Measurements from ENCODE around the gene SCN7A. TPM values are rescaled to one million over a fixed set of nuclear protein-coding genes. Genes with fewer than 3 reads are reported as not detected.

Gene SCN7A
- total RNA-seq, 2 donors from 2014 or later: 0.18 to 0.29 TPM

- H3K4me3 Mint-ChIP-seq: no peak overlapping the region
- no peaks in the 10 kb centered on the region for H3K27me3 Mint-ChIP-seq (ENCODE audit: insufficient read depth)
- no peaks in the 10 kb centered on the region for H3K4me1 Mint-ChIP-seq
- H3K9ac ChIP-seq (ENCODE audit: extremely low read depth, low read length, poor library complexity, severe bottlenecking): no peak overlapping the region
- H3K27me3 ChIP-seq (ENCODE audit: control insufficient read depth, insufficient read depth, low read length, poor library complexity, severe bottlenecking): no peaks in the 10 kb centered on the region
- no peaks in the 10 kb centered on the region for H3K36me3 ChIP-seq (ENCODE audit: control insufficient read depth, insufficient read depth, low read length)
- WGBS, 2 experiments (ENCODE audit: insufficient coverage in 1 of 2, insufficient read length in 1 of 2): 86 to 91% methylated on average over 3 of the region's 3 CpGs
- H3K9me3 Mint-ChIP-seq: no peaks in the 10 kb centered on the region
- no peaks in the 10 kb centered on the region for H3K4me1 ChIP-seq (ENCODE audit: control insufficient read depth, insufficient read depth, low read length)
- H3K4me3 ChIP-seq (ENCODE audit: low read length): no peak overlapping the region
- H3K36me3 Mint-ChIP-seq (ENCODE audit: low read depth): no peaks in the 10 kb centered on the region
- DNase-seq: no peak
- H3K27ac Mint-ChIP-seq: no peak overlapping the region
- H3K27ac ChIP-seq (ENCODE audit: low read depth, low read length): no peak overlapping the region
- TF ChIP-seq CTCF (conservative IDR thresholded peaks at IDR 0.05): no peak
- no peaks in the 10 kb centered on the region for H3K9me3 ChIP-seq (ENCODE audit: control insufficient read depth, low read length)
Measured at GRCh38 chr2:166406374-166406773, 87.7 kb downstream of the SCN7A start.

DNA sequence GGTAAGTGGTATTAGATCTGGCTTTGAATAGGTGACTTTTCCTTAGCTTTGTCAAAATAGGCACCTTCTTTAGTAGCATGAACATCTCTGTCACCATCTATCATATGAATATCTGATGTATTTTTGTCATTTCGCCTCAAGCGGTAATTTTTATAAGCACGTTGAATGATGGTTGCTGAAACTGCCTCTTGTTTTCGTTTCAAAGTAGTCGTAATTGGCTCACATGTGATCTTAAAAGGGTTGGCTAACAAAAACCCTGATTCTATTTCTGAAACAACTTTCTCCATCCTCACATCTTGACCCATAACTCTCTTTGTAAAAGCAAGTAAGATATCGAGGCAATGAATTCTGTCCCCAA is 88.5 kb downstream of the SCN7A start:
- no peaks in the 10 kb centered on the region for H3K27me3 Mint-ChIP-seq (ENCODE audit: insufficient read depth)
- Histone ChIP-seq H3K27ac (ENCODE audit: low read depth, low read length) (no peak overlapping the region), H3K4me3 (ENCODE audit: low read length) (no peak overlapping the region), H3K36me3 (ENCODE audit: control insufficient read depth, insufficient read depth, low read length) (no peaks in the 10 kb centered on the region), H3K4me1 (ENCODE audit: control insufficient read depth, insufficient read depth, low read length) (no peaks in the 10 kb centered on the region), H3K27me3 (ENCODE audit: control insufficient read depth, insufficient read depth, low read length, poor library complexity, severe bottlenecking) (no peaks in the 10 kb centered on the region), H3K9me3 (ENCODE audit: control insufficient read depth, low read length) (no peaks in the 10 kb centered on the region), H3K9ac (ENCODE audit: extremely low read depth, low read length, poor library complexity, severe bottlenecking) (no peak overlapping the region)
- H3K4me3 Mint-ChIP-seq: no peak overlapping the region
- TF ChIP-seq CTCF (conservative IDR thresholded peaks at IDR 0.05): no peak
- H3K27ac Mint-ChIP-seq: no peak overlapping the region
- no peak for DNase-seq
- H3K4me1 Mint-ChIP-seq: no peaks in the 10 kb centered on the region
- no peaks in the 10 kb centered on the region for H3K36me3 Mint-ChIP-seq (ENCODE audit: low read depth)
- 90 to 100% methylated on average over 4 to 6 of the region's 6 CpGs for WGBS, 2 experiments (ENCODE audit: insufficient coverage in 1 of 2, insufficient read length in 1 of 2)
- H3K9me3 Mint-ChIP-seq: no peaks in the 10 kb centered on the region

- H3K4me3 ChIP-seq (ENCODE audit: low read length): no peak overlapping the region
- H3K9ac ChIP-seq (ENCODE audit: extremely low read depth, low read length, poor library complexity, severe bottlenecking): no peak overlapping the region
- H3K27me3 Mint-ChIP-seq (ENCODE audit: insufficient read depth): no peaks in the 10 kb centered on the region
- no peak overlapping the region for H3K27ac ChIP-seq (ENCODE audit: low read depth, low read length)
- H3K4me1 Mint-ChIP-seq: no peaks in the 10 kb centered on the region
- no peaks in the 10 kb centered on the region for H3K36me3 ChIP-seq (ENCODE audit: control insufficient read depth, insufficient read depth, low read length)
- H3K9me3 ChIP-seq (ENCODE audit: control insufficient read depth, low read length): no peaks in the 10 kb centered on the region
- TF ChIP-seq CTCF (conservative IDR thresholded peaks at IDR 0.05): no peak
- DNase-seq: no peak
- no peaks in the 10 kb centered on the region for H3K27me3 ChIP-seq (ENCODE audit: control insufficient read depth, insufficient read depth, low read length, poor library complexity, severe bottlenecking)
- H3K9me3 Mint-ChIP-seq: no peaks in the 10 kb centered on the region
- no peak overlapping the region for H3K4me3 Mint-ChIP-seq
- no peaks in the 10 kb centered on the region for H3K36me3 Mint-ChIP-seq (ENCODE audit: low read depth)
- WGBS, 2 experiments (ENCODE audit: insufficient coverage in 1 of 2, insufficient read length in 1 of 2): 97% methylated on average over 2 of the region's 2 CpGs; no CpG with 5 or more reads in 1 of the 2 experiments
- no peaks in the 10 kb centered on the region for H3K4me1 ChIP-seq (ENCODE audit: control insufficient read depth, insufficient read depth, low read length)
- no peak overlapping the region for H3K27ac Mint-ChIP-seq
Measured at GRCh38 chr2:166404831-166405568, 89.0 kb downstream of the SCN7A start.

All from endodermal cell (in vitro differentiated cells).